ENCODE measurements around the gene SEC23IP. TPM values are rescaled to one million over a fixed set of nuclear protein-coding genes. Genes with fewer than 3 reads are reported as not detected.
A peak's percentile ranks its signal among the peaks of the same experiment; 100 is the strongest.

Gene SEC23IP
- polyA plus RNA-seq, 4 donors = 64.6 to 85.9 (median 72.4) TPM

DNA sequence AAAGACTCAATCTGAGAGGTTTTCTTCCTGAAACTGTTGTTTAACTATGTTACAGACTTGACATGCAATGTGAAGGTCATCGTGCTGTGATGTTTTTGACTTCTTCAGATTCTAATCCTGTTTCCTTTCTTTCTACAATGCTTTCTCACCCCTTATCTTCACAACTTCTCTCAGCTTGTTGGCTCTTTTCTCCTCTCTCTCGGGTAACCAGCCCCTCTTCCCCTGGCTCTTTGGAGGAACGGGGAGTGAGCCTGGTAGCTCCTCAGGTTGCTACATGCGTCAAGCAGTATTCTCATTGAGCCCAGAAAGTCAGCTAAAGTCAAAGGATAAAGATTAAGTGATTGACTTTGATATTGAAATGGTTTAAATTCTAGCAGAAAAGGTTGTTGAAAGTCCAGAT, 40.1 kb downstream of the SEC23IP start:
- no peak for DNase-seq (ENCODE audit: low read depth in 4 of 4, low spot score in 3 of 4)

DNA sequence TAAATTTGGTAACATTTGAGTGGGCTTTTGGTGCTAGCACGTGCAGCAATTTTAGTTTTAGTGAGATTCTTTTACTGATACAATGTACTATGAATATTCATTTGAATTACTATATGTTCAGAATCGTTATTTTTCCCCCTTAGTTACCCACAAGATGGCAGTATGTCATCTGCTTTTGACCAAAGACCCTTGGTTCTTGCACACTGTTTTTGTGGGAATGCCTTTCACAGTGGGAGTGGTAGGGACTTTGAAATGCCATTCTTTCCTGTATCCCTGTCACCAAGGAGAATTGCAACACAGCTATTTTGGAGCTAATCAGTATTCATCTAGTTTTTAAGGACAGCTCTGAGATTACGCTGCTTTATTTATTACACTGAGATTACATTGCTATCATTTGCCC, 40.6 kb downstream of the SEC23IP start:
- peak in 3 of 4 donors; percentile 14 to 30 (median 27) for DNase-seq (ENCODE audit: low read depth in 4 of 4, low spot score in 3 of 4)

GRCh38 chr10:119940487-119940886, 48.0 kb downstream of the SEC23IP start:
- no peak for DNase-seq (ENCODE audit: low read depth in 4 of 4, low spot score in 3 of 4)

GRCh38 chr10:119942973-119943372, 50.4 kb downstream of the SEC23IP start:
- DNase-seq (ENCODE audit: low read depth in 4 of 4, low spot score in 3 of 4) = no peak

DNA sequence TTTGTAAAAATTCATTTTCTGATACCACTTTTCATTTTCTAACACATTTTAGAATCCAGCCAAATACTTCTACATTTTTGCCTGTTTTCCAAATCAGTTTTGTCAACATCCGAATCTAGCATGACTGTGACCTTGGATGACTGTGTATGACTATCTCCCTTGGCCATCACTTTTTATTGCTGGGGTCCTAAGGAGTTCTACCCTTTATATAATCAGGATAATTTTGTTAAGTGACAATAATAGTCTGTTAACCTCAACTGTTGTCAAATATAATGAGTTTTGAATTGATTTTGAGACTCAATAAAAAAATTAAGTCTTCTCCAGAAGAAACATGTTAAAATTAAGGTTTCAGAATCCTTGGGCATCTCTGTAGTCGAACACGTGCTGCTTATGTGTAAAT, 53.3 kb downstream of the SEC23IP start:
- DNase-seq (ENCODE audit: low read depth in 4 of 4, low spot score in 3 of 4) = no peak

GRCh38 chr10:119947300-119947699, 54.8 kb downstream of the SEC23IP start:
- DNase-seq (ENCODE audit: low read depth in 4 of 4, low spot score in 3 of 4) = no peak

- DNase-seq (ENCODE audit: low read depth in 4 of 4, low spot score in 3 of 4) = no peak
These were observed 64.9 kb downstream of the SEC23IP start for GRCh38 chr10:119957451-119957850.

DNA sequence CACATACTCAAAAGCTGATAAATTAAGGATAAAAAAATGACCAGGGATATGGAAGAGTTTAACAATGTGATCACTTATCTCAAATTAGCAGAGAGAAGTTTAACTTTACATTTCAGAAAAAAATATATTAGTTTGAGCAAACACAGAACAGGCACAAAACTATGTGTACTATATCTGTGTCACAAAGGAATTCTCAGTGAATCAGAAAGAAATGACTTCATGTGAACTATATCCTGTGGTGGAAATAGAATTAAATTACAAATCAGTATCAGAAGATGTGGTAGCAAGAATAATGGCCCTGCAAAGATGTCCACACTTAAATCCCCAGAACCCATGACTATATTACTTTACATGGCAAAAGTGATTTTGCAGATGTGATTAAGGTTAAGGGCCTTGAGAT, 70.3 kb downstream of the SEC23IP start:
- no peak for DNase-seq (ENCODE audit: low read depth in 4 of 4, low spot score in 3 of 4)

DNA sequence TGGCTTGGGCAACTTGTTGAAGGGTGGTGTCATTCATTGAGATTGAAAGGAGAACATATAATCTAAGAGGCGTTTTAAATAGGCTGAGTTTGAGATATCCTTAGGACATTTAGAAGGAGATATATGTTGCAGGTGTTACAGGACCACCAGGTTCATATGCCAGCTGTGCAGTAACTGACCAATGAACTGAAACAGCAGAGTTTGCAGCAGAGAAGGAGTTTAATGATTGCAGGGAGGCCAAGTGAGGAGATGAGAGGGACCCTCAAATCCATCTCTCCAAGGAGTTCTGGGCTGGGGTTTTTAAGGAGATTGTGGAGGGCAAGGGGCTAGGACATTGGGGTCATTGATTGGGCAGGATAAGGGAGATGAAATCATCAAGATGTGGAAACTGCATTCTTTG, 74.5 kb downstream of the SEC23IP start:
- DNase-seq (ENCODE audit: low read depth in 4 of 4, low spot score in 3 of 4) = no peak

GRCh38 chr10:119969609-119970008, 77.1 kb downstream of the SEC23IP start:
- DNase-seq (ENCODE audit: low read depth in 4 of 4, low spot score in 3 of 4) = no peak

- DNase-seq (ENCODE audit: low read depth in 4 of 4, low spot score in 3 of 4) = no peak
These were observed 77.6 kb downstream of the SEC23IP start for GRCh38 chr10:119970107-119970506.

GRCh38 chr10:119970963-119971362, 78.4 kb downstream of the SEC23IP start:
- no peak for DNase-seq (ENCODE audit: low read depth in 4 of 4, low spot score in 3 of 4)

DNA sequence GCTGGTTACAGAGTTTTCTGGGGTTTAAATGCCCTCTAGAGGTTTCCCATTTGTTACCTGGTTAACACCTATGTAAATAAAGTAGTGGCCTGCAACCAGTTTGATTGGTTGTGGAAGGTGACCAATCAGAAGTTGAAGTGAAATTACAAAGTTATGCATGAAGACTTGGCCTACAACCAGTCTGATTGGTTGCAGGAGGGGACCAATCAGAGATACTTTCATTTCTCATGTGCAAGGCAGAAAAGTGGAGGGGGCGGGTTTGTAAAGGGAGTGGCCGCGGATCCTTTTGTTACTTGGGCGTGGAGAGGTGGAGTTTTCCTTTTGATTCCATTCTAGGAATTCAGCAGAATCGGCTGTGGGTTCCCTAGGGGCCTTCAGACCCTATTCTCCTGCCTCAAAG, 80.8 kb downstream of the SEC23IP start:
- no peak for DNase-seq (ENCODE audit: low read depth in 4 of 4, low spot score in 3 of 4)

DNA sequence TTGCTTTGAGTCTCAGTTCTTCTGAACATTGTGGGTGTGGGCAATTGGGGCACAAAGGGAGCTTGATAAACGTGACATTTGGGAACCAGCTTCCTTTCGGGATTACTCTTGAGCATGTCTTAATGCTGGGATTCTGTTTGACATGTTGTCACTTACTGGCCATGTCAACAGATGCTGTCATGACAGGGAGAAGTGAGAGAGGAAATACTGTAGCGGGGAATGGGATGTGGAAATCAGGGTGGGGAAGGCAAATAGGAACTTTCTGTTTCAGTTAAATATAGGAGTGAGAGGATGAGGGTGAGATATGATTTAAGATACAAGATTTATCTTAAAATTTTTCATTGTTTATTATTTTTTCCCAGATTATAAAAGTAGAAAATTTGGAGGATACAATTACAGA, 83.9 kb downstream of the SEC23IP start:
- no peak for DNase-seq (ENCODE audit: low read depth in 4 of 4, low spot score in 3 of 4)

GRCh38 chr10:119980956-119981750, 88.6 kb downstream of the SEC23IP start:
- no peak for DNase-seq (ENCODE audit: low read depth in 4 of 4, low spot score in 3 of 4)

- DNase-seq (ENCODE audit: low read depth in 4 of 4, low spot score in 3 of 4) = no peak
These were observed 89.3 kb downstream of the SEC23IP start for GRCh38 chr10:119981826-119982225.

- no peak for DNase-seq (ENCODE audit: low read depth in 4 of 4, low spot score in 3 of 4)
These were observed 95.8 kb downstream of the SEC23IP start for GRCh38 chr10:119988333-119988732.

GRCh38 chr10:119989966-119990365, 97.4 kb downstream of the SEC23IP start:
- DNase-seq (ENCODE audit: low read depth in 4 of 4, low spot score in 3 of 4) = no peak

GRCh38 chr10:119991066-119991465, 98.5 kb downstream of the SEC23IP start:
- no peak for DNase-seq (ENCODE audit: low read depth in 4 of 4, low spot score in 3 of 4)

DNA sequence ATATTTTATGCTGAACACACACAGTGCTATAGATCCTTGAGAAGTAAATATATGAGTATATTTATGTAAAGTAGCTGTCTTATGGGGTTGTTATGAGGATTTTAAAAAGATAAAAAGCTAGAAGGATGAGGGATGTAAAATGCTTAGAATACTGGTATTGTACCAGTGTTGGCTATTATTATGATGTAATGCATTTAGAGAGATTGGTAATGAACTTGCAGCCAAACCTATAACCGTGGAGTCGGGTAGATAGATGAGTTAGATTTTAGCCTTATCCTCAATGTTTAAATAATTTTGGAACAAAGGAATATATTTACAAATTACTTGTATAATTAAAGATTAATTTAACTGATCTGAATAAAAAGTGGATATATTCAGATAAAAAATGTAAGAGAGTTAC, 99.3 kb downstream of the SEC23IP start:
- DNase-seq (ENCODE audit: low read depth in 4 of 4, low spot score in 3 of 4) = no peak
